H1 (cell line): ENCODE measurements around the gene CDK5RAP2.
"Not testable (repeated sequence)": the region's sequence is repeated elsewhere in the genome, so short reads cannot be mapped to it uniquely, and the experiment has no call there.

Source experiments
- KDM5A ChIP-seq: fragments of 200-600 bp; IDR thresholded peaks from 2 replicates; pipeline ENCODE4 v1.7.1; 2012; ENCODE audit warnings: mild to moderate bottlenecking, low read length, inconsistent platforms, mixed read lengths
- RAD21 ChIP-seq, 2 experiments: IDR thresholded peaks in 1 of 2; conservative IDR thresholded peaks in 1 of 2; 2 replicates each; pipeline ENCODE4 v1.6.1; 2011; ENCODE audit warnings: low read depth in 2 of 2, low read length in 2 of 2, improper control_type of control experiment in 1 of 2, inconsistent platforms in 1 of 2, mild to moderate bottlenecking in 1 of 2, moderate library complexity in 1 of 2
- RFX5 ChIP-seq: IDR thresholded peaks from 2 replicates; pipeline ENCODE4 v1.6.1; 2011; ENCODE audit warnings: low read depth, low read length, improper control_type of control experiment, borderline replicate concordance
- SAP30 ChIP-seq: fragments of 300-600 bp; sonication (generic); IDR thresholded peaks from 2 replicates; pipeline ENCODE4 v1.7.1; 2012; ENCODE audit warnings: low read length, moderate library complexity, mild to moderate bottlenecking, inconsistent platforms; ENCODE audit not compliant: insufficient read depth, insufficient replicate concordance
- ZNF274 ChIP-seq: IDR thresholded peaks from 2 replicates; pipeline ENCODE4 v1.7.0; 2012; ENCODE audit warnings: low read length, borderline replicate concordance; ENCODE audit errors: extremely low read depth
- TF ChIP-seq, protein P1 (sequence below), 3 experiments: IDR thresholded peaks; 1 replicate in 2 of 3; 2 replicates in 1 of 3; pipeline versions ENCODE4 v1.5.1 to v1.6.1; 2011; ENCODE audit warnings: low read length in 3 of 3, mild to moderate bottlenecking in 3 of 3, inconsistent platforms in 2 of 3, low read depth in 1 of 3, moderate library complexity in 1 of 3; ENCODE audit not compliant: insufficient read depth in 1 of 3; ENCODE audit errors: control extremely low read depth in 1 of 3

- not testable (repeated sequence) for TF ChIP-seq RAD21 (IDR thresholded peaks at IDR 0.05 in 1 of 2, conservative IDR thresholded peaks at IDR 0.05 in 1 of 2; ENCODE audit: low read depth in 2 of 2, low read length in 2 of 2); SAP30; KDM5A; RFX5; ZNF274
- TF ChIP-seq, protein P1, sequence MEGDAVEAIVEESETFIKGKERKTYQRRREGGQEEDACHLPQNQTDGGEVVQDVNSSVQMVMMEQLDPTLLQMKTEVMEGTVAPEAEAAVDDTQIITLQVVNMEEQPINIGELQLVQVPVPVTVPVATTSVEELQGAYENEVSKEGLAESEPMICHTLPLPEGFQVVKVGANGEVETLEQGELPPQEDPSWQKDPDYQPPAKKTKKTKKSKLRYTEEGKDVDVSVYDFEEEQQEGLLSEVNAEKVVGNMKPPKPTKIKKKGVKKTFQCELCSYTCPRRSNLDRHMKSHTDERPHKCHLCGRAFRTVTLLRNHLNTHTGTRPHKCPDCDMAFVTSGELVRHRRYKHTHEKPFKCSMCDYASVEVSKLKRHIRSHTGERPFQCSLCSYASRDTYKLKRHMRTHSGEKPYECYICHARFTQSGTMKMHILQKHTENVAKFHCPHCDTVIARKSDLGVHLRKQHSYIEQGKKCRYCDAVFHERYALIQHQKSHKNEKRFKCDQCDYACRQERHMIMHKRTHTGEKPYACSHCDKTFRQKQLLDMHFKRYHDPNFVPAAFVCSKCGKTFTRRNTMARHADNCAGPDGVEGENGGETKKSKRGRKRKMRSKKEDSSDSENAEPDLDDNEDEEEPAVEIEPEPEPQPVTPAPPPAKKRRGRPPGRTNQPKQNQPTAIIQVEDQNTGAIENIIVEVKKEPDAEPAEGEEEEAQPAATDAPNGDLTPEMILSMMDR (IDR thresholded peaks at IDR 0.05; ENCODE audit: control extremely low read depth in 1 of 3, insufficient read depth in 1 of 3, low read depth in 1 of 3, low read length in 3 of 3): not testable (repeated sequence)
Observed at GRCh38 chr9:120530220-120530832, 49.6 kb downstream of the CDK5RAP2 start.
